K562 (cell line): Measurements from ENCODE around the gene ASPHD2. TPM values are rescaled to one million over a fixed set of nuclear protein-coding genes. Genes with fewer than 3 reads are reported as not detected.

Experiments used
- ATAC-seq: fragments of 200-7000 bp; cut with Tn5 transposase; 3 replicates; pipeline ENCODE4 v1.9.1; 2020; ENCODE audit warnings: moderate library complexity
- BruUV-seq: library from RNA; stranded (reverse); fragments of 400-500 nt; replicated peaks from 2 replicates; lab custom pipeline; 2021; lab: Mats Ljungman, UMichigan
- CTCF ChIA-PET: fragments of 300-600 bp; formaldehyde crosslinking; extraction: SDS; loops from one replicate; lab custom pipeline; 2021; ENCODE audit warnings: low intra/inter-chr PET ratio; lab: Yijun Ruan, JAX
- POLR2A ChIA-PET: fragments of 300-600, 350-650 bp; sonication (Branson Sonifier 250); formaldehyde crosslinking; extraction: SDS; loops from one replicate; lab custom pipeline; 2021; ENCODE audit warnings: antibody characterized with exemption, inconsistent platforms; lab: Yijun Ruan, JAX
- DNase-seq, 4 experiments: peaks; one replicate each; pipeline versions ENCODE4 v3.0.0 to v3.0.0-alpha.2; 2011 to 2018; ENCODE audit warnings: low spot score in 3 of 4, mixed read lengths in 3 of 4; ENCODE audit errors: extremely low read depth in 1 of 4
- FAIRE-seq: peaks from 2 replicates; lab custom pipeline; 2011; peaks lifted over from hg19 to GRCh38; lab: Jason Lieb, UNC
- H2AFZ ChIP-seq: 2 replicates; pipeline ENCODE4 v1.6.0; 2011; ENCODE audit warnings: low read depth, low read length, control low read depth, inconsistent platforms
- H3K27ac ChIP-seq: fragments of 200-600 bp; 3 replicates; pipeline ENCODE4 v1.8.0; 2011; ENCODE audit warnings: low read depth, mild to moderate bottlenecking, control low read depth, inconsistent platforms, low read length, moderate library complexity, mixed read lengths; ENCODE audit errors: extremely low read depth
- H3K27me3 ChIP-seq, 2 experiments: fragments of 300-600 bp in 1 of 2; 2 replicates in 1 of 2; 3 replicates in 1 of 2; pipeline versions ENCODE4 v1.6.0 to v1.8.0; 2011; ENCODE audit warnings: inconsistent platforms in 2 of 2, low read length in 2 of 2, mild to moderate bottlenecking in 1 of 2, mixed read lengths in 1 of 2, moderate library complexity in 1 of 2; ENCODE audit not compliant: control insufficient read depth in 2 of 2, insufficient read depth in 2 of 2
- H3K36me3 ChIP-seq: fragments of 300-600 bp; 3 replicates; pipeline ENCODE4 v1.8.0; 2011; ENCODE audit warnings: mild to moderate bottlenecking, low read length, inconsistent platforms; ENCODE audit not compliant: control insufficient read depth, insufficient read depth
- H3K4me1 ChIP-seq, 2 experiments: fragments of 200-600 bp in 1 of 2; replicated peaks in 1 of 2; 2 replicates in 1 of 2; 3 replicates in 1 of 2; pipeline versions ENCODE4 v1.5.1 to v1.8.0; 2011; ENCODE audit warnings: inconsistent platforms in 2 of 2, low read length in 2 of 2, mild to moderate bottlenecking in 1 of 2, mixed read lengths in 1 of 2, moderate library complexity in 1 of 2; ENCODE audit not compliant: control insufficient read depth in 2 of 2, insufficient read depth in 2 of 2
- H3K4me2 ChIP-seq: 2 replicates; pipeline ENCODE4 v1.6.1; 2011; ENCODE audit warnings: low read length, control low read depth, inconsistent platforms, mixed read lengths; ENCODE audit not compliant: insufficient read depth
- H3K4me3 ChIP-seq: fragments of 200-600 bp; sonication (generic), shearing (Covaris generic); 2 replicates; pipeline ENCODE4 v1.5.1; 2016; ENCODE audit warnings: control low read depth, inconsistent platforms
- H3K79me2 ChIP-seq: fragments of 200-600 bp; 3 replicates; pipeline ENCODE4 v1.8.0; 2011; ENCODE audit warnings: low read length, inconsistent platforms; ENCODE audit not compliant: control insufficient read depth, insufficient read depth
- H3K9ac ChIP-seq, 2 experiments: 2 replicates each; pipeline versions ENCODE4 v1.6.0 to v1.6.1; 2011; ENCODE audit warnings: low read depth in 2 of 2, low read length in 2 of 2, control low read depth in 1 of 2, inconsistent platforms in 1 of 2, mild to moderate bottlenecking in 1 of 2, mixed read lengths in 1 of 2; ENCODE audit not compliant: insufficient read depth in 1 of 2
- H3K9me1 ChIP-seq: one replicate; pipeline ENCODE4 v1.6.0; 2011; ENCODE audit warnings: inconsistent platforms, mild to moderate bottlenecking, low read length, moderate library complexity; ENCODE audit not compliant: control insufficient read depth, insufficient read depth
- H3K9me3 ChIP-seq: replicated peaks from 2 replicates; pipeline ENCODE4 v1.5.1; 2011; ENCODE audit warnings: low read depth, low read length, inconsistent platforms; ENCODE audit not compliant: control insufficient read depth, insufficient read depth
- H4K20me1 ChIP-seq: replicated peaks from 2 replicates; pipeline ENCODE4 v1.6.1; 2011; ENCODE audit warnings: low read length, inconsistent platforms, mixed read lengths; ENCODE audit not compliant: control insufficient read depth, insufficient read depth
- FOXK1 ChIP-seq: sonication (generic); formaldehyde crosslinking; IDR thresholded peaks from 2 replicates; pipeline ENCODE4 v1.8.0; 2022; ENCODE audit warnings: missing genetic modification reagents, mild to moderate bottlenecking, borderline replicate concordance
- JUN ChIP-seq, 2 experiments: sonication (generic) in 1 of 2; formaldehyde crosslinking in 1 of 2; IDR thresholded peaks; 2 replicates each; pipeline versions ENCODE4 v1.6.1 to v1.8.0; 2012 to 2022; ENCODE audit warnings: borderline replicate concordance in 2 of 2, mild to moderate bottlenecking in 2 of 2, improper control_type of control experiment in 1 of 2, low read depth in 1 of 2, low read length in 1 of 2, missing genetic modification reagents in 1 of 2
- MECOM ChIP-seq: fragments of 250-450 bp; sonication (Bioruptor Pico); IDR thresholded peaks from 2 replicates; pipeline ENCODE4 v1.8.0; 2022; ENCODE audit warnings: inconsistent platforms
- NR3C1 ChIP-seq: sonication (generic); formaldehyde crosslinking; IDR thresholded peaks from 2 replicates; pipeline ENCODE4 v1.8.1; 2022; ENCODE audit warnings: missing genetic modification reagents
- NR4A1 ChIP-seq, 2 experiments: fragments of 250-450 bp in 1 of 2; fragments of 450-650 bp in 1 of 2; sonication (Bioruptor Pico) in 1 of 2; IDR thresholded peaks; 2 replicates each; pipeline versions ENCODE4 v1.4.0 to v1.6.1; 2016 to 2020; ENCODE audit warnings: mild to moderate bottlenecking in 2 of 2, missing compliant biosample characterization in 1 of 2, missing genetic modification characterization in 1 of 2, moderate library complexity in 1 of 2
- PTTG1 ChIP-seq: fragments of 450-650 bp; IDR thresholded peaks from 2 replicates; pipeline ENCODE4 v1.6.1; 2016; ENCODE audit warnings: low read depth, mild to moderate bottlenecking, missing genetic modification characterization, missing compliant biosample characterization
- RBM15 ChIP-seq: fragments of 200-400 bp; formaldehyde crosslinking; IDR thresholded peaks from 2 replicates; pipeline ENCODE4 v1.6.1; 2018; ENCODE audit warnings: mild to moderate bottlenecking, low read length, moderate library complexity; ENCODE audit not compliant: insufficient read depth
- RFX1 ChIP-seq: fragments of 450-650 bp; IDR thresholded peaks from 2 replicates; pipeline ENCODE4 v1.6.1; 2016; ENCODE audit warnings: mild to moderate bottlenecking, moderate library complexity
- TEAD1 ChIP-seq, 2 experiments: fragments of 450-650 bp in 1 of 2; sonication (generic) in 1 of 2; formaldehyde crosslinking; IDR thresholded peaks; 2 replicates each; pipeline versions ENCODE4 v1.4.0 to v1.8.0; 2020 to 2022; ENCODE audit warnings: mild to moderate bottlenecking in 2 of 2, missing genetic modification reagents in 1 of 2
- ZNF24 ChIP-seq: fragments of 450-650 bp; IDR thresholded peaks from 2 replicates; pipeline ENCODE4 v1.6.1; 2016
- ZNF584 ChIP-seq: fragments of 200-800 bp; sonication (Bioruptor generic); IDR thresholded peaks from 2 replicates; pipeline ENCODE4 v1.6.1; 2016; ENCODE audit warnings: low read depth, mild to moderate bottlenecking, missing genetic modification characterization, missing compliant biosample characterization
- WGBS: fragments of 100-300 bp; shearing (Covaris generic); methylation state at CpG from one replicate; pipeline ENCODE4 v1.1.6; 2016; ENCODE audit warnings: low coverage, mixed read lengths; ENCODE audit not compliant: insufficient coverage; ENCODE audit errors: missing lambda C conversion rate; 5-methylcytosine and 5-hydroxymethylcytosine counted together
- in situ Hi-C: fragments of 300-500 bp; cut with MboI; formaldehyde crosslinking; loops from 4 replicates; pipeline ENCODE4 v1.15.0; 2018; ENCODE audit warnings: inconsistent platforms, mixed read lengths
- intact Hi-C: fragments of 100-400 bp; cut with micrococcal nuclease; formaldehyde crosslinking; loops from 2 replicates; pipeline ENCODE4 v1.14.2; 2022
- polyA plus RNA-seq, 8 experiments: library from polyadenylated mRNA; depleted of rRNA in 4 of 8; stranded (reverse) in 5 of 8; unstranded in 3 of 8; fragments of >200 nt; fragmentation: Nextera tagmentation in 2 of 8; fragmentation: Illumina TruSeq in 1 of 8; extraction: Ambion mirVana in 2 of 8; extraction: Trizol in 1 of 8; gene quantifications; 2 replicates each; pipeline versions ENCODE4 v1.2.1 to v1.2.3, GENCODE V29; 2011 to 2014; ENCODE audit warnings: inconsistent platforms in 1 of 8, missing spikeins in 1 of 8
- total RNA-seq, 7 experiments: library from RNA; depleted of rRNA in 6 of 7; stranded (reverse); fragments of >200 nt in 6 of 7; fragmentation: Illumina TruSeq in 2 of 7; extraction: Trizol in 2 of 7; gene quantifications; 2 replicates each; pipeline versions ENCODE4 v1.2.1 to v1.2.3, GENCODE V29; 2011 to 2021; ENCODE audit warnings: low replicate concordance in 1 of 7
- TF ChIP-seq, protein P1 (sequence below): sonication (generic); formaldehyde crosslinking; IDR thresholded peaks from 2 replicates; pipeline ENCODE4 v1.8.0; 2022; ENCODE audit warnings: missing genetic modification reagents, mild to moderate bottlenecking, moderate library complexity, borderline replicate concordance
- TF ChIP-seq, protein P2 (sequence below): fragments of 250-450 bp; sonication (Bioruptor Pico); IDR thresholded peaks from 2 replicates; pipeline ENCODE4 v1.4.0; 2020
- TF ChIP-seq, protein P3 (sequence below): sonication (generic); formaldehyde crosslinking; IDR thresholded peaks from 2 replicates; pipeline ENCODE4 v1.8.1; 2023; ENCODE audit warnings: mild to moderate bottlenecking, missing genetic modification reagents, moderate library complexity
- TF ChIP-seq, protein P4 (sequence below): fragments of 250-450 bp; sonication (Bioruptor Pico); IDR thresholded peaks from 2 replicates; pipeline ENCODE4 v1.8.0; 2021; ENCODE audit warnings: moderate library complexity, mild to moderate bottlenecking, inconsistent platforms

Gene ASPHD2
- total and polyA plus RNA-seq, 9 of the 15 experiments (the other 6 are each of a cell fraction or from before 2014, with no cell fraction given): 0.18 to 0.64 (median 0.36) TPM

DNA sequence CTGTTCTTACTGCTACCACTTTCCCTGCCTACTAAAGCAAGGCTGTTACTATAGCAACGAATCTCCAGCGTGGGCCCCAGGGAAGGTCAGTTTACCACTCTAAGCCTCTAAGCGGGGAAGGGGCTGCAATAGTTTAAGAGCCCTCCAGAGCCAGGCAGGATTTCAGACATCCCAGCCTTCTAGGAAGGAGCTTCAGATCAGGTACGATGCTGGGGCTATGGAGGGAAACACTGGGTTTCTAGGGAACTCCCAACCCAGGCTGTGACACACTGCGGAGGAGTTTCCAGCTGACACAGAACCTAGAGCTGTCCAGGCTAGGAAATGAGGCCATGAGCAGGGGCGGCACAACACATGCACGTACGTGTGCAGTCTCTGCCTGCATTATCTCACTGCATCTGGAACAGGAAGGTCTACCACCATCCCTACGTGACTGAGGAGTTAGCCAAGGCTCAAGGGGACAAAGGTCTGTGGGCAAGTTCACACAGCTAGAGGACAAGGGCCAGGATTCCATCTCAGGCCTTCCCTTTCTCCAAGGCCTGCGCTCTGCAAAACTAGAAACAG, 34.1 kb downstream of the ASPHD2 start:
- H3K27me3 ChIP-seq: no peaks in the 10 kb centered on the region
- no peak for ATAC-seq
- H3K9ac ChIP-seq: peak overlapping the region in 1 of 2 experiments; percentile 20; a peak in 1 of 4 replicates
- H4K20me1 ChIP-seq: no peaks in the 10 kb centered on the region; the same call in 1 of the 2 replicates
- no peak overlapping the region; the same call in 1 of the 2 replicates for H3K4me2 ChIP-seq
- intact Hi-C loops: no loop called here
- TF ChIP-seq TEAD1 (CRISPR knock-in tag; IDR thresholded peaks at IDR 0.05) (no peak), FOXK1 (CRISPR knock-in tag) (no peak), ZNF584 (CRISPR knock-in tag) (no peak), MECOM (CRISPR knock-in tag) (no peak), RBM15 (no peak), PTTG1 (tag) (no peak), JUN (IDR thresholded peaks at IDR 0.05; ENCODE audit: borderline replicate concordance, low read depth, low read length) (no peak), JUN (CRISPR knock-in tag; IDR thresholded peaks at IDR 0.05; ENCODE audit: borderline replicate concordance) (no peak), NR3C1 (CRISPR knock-in tag) (no peak), RFX1 (peak; percentile 79), NR4A1 (CRISPR knock-in tag; IDR thresholded peaks at IDR 0.05) (no peak), NR4A1 (tag; IDR thresholded peaks at IDR 0.05) (no peak), ZNF24 (no peak)
- TF ChIP-seq, protein P1, sequence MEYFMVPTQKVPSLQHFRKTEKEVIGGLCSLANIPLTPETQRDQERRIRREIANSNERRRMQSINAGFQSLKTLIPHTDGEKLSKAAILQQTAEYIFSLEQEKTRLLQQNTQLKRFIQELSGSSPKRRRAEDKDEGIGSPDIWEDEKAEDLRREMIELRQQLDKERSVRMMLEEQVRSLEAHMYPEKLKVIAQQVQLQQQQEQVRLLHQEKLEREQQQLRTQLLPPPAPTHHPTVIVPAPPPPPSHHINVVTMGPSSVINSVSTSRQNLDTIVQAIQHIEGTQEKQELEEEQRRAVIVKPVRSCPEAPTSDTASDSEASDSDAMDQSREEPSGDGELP: peak; percentile 41; the same call in 1 of the 2 replicates
- TF ChIP-seq, protein P2, sequence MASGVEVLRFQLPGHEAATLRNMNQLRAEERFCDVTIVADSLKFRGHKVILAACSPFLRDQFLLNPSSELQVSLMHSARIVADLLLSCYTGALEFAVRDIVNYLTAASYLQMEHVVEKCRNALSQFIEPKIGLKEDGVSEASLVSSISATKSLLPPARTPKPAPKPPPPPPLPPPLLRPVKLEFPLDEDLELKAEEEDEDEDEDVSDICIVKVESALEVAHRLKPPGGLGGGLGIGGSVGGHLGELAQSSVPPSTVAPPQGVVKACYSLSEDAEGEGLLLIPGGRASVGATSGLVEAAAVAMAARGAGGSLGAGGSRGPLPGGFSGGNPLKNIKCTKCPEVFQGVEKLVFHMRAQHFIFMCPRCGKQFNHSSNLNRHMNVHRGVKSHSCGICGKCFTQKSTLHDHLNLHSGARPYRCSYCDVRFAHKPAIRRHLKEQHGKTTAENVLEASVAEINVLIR (CRISPR knock-in tag): no peak
- TF ChIP-seq, protein P3, sequence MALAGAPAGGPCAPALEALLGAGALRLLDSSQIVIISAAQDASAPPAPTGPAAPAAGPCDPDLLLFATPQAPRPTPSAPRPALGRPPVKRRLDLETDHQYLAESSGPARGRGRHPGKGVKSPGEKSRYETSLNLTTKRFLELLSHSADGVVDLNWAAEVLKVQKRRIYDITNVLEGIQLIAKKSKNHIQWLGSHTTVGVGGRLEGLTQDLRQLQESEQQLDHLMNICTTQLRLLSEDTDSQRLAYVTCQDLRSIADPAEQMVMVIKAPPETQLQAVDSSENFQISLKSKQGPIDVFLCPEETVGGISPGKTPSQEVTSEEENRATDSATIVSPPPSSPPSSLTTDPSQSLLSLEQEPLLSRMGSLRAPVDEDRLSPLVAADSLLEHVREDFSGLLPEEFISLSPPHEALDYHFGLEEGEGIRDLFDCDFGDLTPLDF (CRISPR knock-in tag): no peak
- TF ChIP-seq, protein P4, sequence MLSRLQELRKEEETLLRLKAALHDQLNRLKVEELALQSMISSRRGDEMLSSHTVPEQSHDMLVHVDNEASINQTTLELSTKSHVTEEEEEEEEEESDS (CRISPR knock-in tag): no peak
- TF ChIP-seq, all 486 proteins: peak for 2
- Histone ChIP-seq H3K4me1 (peaks cover 0 to 5% of the 10 kb centered on the region in 2 experiments; a peak in 3 of 5 replicates), H3K4me3 (no peak overlapping the region), H3K9me1 (no peaks in the 10 kb centered on the region), H3K27ac (peak overlapping the region; percentile 28; the same call in 1 of the 3 replicates), H3K79me2 (peaks cover 11% of the 10 kb centered on the region; the same call in 1 of the 3 replicates), H3K9me3 (no peaks in the 10 kb centered on the region), H2AFZ (no peak overlapping the region), H3K36me3 (peaks cover 90% of the 10 kb centered on the region; the same call in 2 of the 3 replicates)
- 49% methylated on average over 10 of the region's 10 CpGs for WGBS
- DNase-seq (no peak), FAIRE-seq (no peak)
- ChIA-PET CTCF (no interaction called here), POLR2A (no interaction called here)
- no TSS peak for BruUV-seq
- in situ Hi-C loops: loop anchor here (5.0 kb wide), 1 partner anchor 61 kb away; no protein-coding TSS in a partner anchor
